NT2/D1 (cell line): Measurements from ENCODE around the gene LIG4.

ENCODE experiments used
- SUZ12 ChIP-seq: IDR thresholded peaks from 2 replicates; pipeline ENCODE4 v1.6.1; 2011; ENCODE audit not compliant: insufficient read length, insufficient read depth; ENCODE audit errors: extremely low read depth
- YY1 ChIP-seq: IDR thresholded peaks from 2 replicates; pipeline ENCODE4 v1.6.1; 2011; ENCODE audit not compliant: insufficient read length, insufficient read depth
- ZNF274 ChIP-seq: IDR thresholded peaks from 2 replicates; pipeline ENCODE4 v1.6.1; 2011; ENCODE audit warnings: mild to moderate bottlenecking, low read depth, low read length

DNA sequence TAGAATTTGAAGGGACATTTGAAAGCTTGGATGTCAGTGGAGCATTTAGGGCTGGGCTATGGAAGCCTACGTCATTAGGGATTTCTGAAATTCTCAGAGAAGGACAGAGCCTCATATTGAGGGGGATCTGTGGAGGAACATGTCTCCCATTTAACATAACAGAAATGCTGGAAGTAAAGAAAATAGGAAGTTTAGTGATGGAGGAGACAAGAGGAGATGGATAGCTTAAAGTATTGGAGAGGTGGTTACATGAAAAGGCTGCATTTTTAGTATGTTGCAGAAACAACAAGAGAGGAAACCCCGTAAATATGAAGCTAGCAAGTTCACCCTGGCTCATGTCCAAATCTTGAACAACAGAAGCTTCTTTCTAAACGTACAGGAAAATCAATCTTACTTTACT is 24.4 kb downstream of the LIG4 start:
- no peak for TF ChIP-seq SUZ12
- no peak for TF ChIP-seq ZNF274
- no peak for TF ChIP-seq YY1
